Kidney capillary endothelial cell (primary cell): ENCODE data around the gene HOXC5.

Source experiments
- DNase-seq: peaks from one replicate; pipeline ENCODE4 v3.0.0-alpha.2; 2018; ENCODE audit warnings: low spot score

The HOXC5 gene

DNA sequence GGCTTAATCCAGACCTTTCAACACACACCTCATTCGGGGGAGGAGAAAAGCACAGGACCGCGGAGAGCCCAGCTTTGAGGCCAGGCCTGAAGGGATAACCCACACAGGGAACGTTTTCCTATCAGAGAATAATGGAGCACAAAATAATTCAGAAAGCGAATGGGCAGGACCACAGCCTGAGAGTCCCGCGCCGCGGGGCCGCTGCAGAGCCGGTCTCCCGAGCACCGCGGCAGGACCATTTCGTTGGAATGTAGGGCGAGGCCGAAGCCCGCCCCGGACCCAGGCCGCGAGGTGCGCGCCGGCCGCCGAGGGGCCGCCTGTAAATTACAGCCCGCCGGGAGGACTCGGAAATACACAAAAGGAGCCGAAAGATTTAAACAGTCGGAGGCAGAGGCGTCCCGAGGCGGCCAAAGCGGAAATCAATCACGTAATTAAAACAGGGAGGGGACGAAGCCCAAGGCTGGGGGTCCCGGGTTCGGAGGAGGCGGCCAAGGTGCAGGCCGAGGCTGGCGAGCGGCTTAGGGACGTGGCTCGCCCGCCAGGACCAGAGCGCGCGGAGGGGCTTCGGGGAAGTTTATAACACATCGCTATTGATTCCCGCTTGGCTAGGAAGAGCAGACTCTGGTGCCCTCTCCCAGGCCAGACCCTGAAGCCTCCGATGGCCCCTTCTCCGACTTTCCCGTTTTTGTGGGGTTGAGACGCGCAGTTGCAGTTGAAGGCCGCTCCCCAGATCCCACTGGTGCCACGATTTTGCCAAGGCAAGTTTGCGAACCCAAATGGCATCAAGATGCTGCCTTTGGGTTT is 14.5 kb downstream of the HOXC5 start:
- DNase-seq, result no peak

DNA sequence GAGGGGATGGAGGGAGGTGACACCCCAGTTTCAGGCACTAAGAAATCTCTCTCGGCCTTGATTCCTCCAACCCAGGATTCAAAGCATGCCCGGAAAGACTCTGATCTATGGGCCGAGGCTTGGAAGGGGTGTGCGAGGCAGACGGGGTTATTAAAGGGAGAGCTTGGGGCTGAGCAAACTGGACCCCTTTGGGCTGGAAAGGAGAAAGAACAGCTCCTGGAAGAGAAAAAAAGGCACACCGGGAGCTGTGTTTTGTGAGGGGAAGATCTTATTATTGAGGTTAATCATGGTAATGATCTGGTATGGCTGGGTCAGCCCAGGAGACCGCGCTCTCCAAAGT is 15.1 kb downstream of the HOXC5 start:
- no peak for DNase-seq

DNA sequence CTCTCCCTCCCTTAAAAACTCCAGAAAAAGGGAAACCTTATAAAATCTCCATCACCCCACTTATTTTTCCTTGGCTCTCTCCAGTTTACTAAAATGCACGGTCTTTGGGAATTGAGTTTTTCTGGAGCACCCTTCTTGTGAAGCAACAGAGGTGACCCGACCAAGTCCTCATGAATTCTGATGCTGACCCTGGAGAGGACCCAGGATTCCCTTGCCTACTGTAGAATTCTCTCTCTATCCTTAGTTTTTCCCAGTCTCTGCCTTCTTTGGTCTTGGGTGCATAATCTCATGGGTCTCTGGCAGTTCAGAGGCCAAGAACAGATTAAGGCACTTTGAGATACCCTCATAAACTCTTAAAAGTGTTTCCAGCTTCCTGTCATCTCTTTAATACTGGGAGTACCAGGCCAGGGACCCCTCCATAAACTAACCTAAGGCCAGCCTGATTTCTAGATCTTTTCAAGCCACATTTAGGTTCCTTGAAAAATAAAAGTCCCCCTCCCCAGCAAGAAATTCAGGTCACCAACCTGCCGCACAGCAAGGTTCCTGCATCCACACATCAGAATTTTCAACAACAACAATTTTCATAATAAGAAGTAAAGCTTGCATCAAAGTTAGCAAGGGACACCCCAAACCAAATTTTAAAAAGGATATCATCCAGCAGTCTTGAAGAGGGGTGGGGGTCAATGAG is 15.7 kb downstream of the HOXC5 start:
- no peak for DNase-seq

DNA sequence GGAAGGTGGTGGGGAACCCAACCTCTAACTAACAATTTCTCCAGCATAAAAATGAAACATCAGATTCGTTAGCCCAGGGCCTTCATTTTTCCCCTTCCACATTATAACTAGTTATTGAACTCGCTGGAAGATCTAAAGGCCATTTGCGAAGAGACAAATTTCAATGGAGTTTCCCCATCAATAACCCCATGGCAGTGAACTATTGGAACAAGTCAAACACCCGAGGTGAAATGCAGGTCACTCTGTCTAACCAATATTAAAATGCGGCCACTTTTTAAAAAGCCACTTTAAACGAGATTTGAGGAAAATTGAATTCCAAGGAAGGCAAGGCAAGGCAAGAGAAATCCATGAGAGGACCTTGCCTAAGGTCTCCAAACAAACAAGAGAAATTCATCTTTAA is 16.3 kb downstream of the HOXC5 start:
- DNase-seq, result no peak

- no peak for DNase-seq
Measured at GRCh38 chr12:54050482-54050810, 17.6 kb downstream of the HOXC5 start.

DNA sequence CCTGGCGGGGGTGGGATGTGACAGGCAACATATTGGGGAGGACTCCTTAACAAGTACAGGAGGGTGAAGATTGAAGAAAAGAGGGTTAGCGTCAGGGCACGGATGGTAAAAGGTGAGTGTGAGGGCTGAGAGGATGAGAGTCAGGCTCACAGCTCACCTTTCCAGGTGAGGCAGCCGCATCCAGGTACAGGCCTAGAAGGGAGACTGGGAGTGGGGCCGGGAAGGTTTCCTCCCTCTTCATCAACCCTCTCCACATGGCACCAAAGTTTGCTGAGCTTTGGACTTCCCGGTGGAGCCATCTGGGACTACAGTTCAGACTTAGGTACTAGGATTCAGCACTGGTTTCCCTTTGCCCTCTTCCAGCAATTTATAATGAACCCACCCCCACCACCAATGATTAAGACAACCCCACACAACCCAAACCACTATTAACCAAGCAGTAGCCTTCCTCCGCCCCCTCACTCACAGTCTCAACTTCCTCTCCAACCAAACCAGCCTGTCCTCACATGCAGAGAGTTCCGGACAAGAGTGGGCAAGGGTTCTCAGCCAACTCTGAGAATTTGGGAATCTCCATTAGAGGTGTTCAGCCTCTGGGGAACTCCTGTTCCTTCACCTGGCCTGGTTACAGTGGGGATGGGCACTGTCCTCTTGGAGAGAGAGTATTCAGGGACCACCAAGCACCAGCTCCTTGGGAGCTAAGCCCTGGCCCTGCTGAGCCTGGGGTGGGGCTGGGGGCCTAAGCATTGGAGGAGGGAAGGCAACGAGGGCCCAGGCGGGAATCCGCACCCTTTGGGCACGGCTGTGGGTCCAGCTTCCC is 18.4 kb downstream of the HOXC5 start:
- DNase-seq, result no peak

DNA sequence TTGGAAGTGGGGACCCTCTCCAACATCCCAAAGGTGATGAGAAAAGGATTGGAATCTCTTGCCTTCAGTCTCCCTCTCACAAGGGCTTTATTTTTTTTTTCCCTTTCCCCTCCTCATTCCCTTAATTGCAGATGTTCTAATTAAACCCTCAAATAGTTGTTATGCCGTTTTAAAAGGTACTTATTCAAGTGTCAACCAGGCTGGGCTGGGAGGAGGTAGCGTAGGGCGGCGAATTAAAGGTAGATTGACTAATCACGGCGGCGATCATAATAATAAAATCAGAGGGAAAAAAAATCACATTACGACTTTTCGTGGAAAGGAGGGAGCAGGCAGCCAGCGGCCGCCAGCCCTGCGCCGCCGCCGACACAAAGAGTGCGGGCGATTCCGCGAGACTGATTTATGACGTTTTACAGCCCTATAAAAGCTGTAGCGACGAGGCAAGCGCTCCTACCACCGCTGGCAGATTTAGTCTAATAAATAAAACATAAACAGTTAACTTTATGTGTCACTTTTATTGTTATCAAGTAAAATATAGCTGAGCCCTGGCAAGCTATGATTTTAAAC is 19.1 kb downstream of the HOXC5 start:
- no peak for DNase-seq

GRCh38 chr12:54052438-54053002 is 19.7 kb downstream of the HOXC5 start:
- DNase-seq, result no peak

- DNase-seq, result no peak
Measured at GRCh38 chr12:54053003-54053750, 20.3 kb downstream of the HOXC5 start.

GRCh38 chr12:54053751-54054741 is 21.2 kb downstream of the HOXC5 start, which contains the start of gene HOXC4:
TSS of gene HOXC4 (plus strand) at chr12:54053835. CDS start at chr12:54053923, 88 bp downstream.
- no peak for DNase-seq

- no peak for DNase-seq
Measured at GRCh38 chr12:54054742-54055194, 21.9 kb downstream of the HOXC5 start.

DNA sequence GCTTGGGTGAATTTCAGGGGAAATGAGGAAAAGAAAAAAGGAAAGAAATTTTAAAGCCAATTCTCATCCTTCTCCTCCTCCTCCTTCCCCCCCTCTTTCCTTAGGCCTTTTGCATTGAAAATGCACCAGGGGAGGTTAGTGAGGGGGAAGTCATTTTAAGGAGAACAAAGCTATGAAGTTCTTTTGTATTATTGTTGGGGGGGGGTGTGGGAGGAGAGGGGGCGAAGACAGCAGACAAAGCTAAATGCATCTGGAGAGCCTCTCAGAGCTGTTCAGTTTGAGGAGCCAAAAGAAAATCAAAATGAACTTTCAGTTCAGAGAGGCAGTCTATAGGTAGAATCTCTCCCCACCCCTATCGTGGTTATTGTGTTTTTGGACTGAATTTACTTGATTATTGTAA is 22.7 kb downstream of the HOXC5 start:
- no peak for DNase-seq

GRCh38 chr12:54056110-54056509 is 23.3 kb downstream of the HOXC5 start:
- no peak for DNase-seq

DNA sequence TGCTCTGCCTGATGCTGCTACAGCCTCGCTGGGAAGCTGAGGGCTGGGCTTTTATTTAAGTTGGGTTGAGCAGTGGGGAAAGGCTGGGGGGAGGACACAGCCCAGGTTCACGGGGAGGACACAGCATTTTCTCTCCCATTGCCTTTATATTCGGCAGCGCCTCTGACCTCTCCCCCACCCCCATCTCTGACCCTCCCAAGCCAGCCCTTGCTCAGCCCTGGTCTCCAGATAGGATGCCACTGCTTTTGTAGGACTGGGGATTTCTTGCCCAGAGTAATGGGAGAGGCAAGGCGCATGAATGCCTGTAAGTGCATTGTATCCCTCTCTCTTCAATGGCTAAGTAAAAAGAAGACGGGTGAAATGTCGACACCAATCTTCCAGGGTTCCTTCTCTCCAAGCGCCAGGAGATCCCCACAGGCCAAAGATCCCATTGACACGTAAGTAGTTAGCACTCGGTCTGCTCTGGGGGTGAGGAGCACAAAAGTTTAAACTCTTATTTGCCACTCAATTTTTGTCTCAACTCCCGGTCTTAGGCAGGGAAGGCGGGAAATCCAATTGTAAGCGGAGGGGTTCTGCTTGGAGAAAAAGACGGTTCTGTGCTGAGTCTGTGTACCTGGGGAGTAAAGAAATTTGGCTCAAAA is 25.4 kb downstream of the HOXC5 start:
- DNase-seq, result no peak

GRCh38 chr12:54059668-54060067 is 26.8 kb downstream of the HOXC5 start:
- no peak for DNase-seq

- DNase-seq, result no peak
Measured at GRCh38 chr12:54060174-54060974, 27.5 kb downstream of the HOXC5 start.

DNA sequence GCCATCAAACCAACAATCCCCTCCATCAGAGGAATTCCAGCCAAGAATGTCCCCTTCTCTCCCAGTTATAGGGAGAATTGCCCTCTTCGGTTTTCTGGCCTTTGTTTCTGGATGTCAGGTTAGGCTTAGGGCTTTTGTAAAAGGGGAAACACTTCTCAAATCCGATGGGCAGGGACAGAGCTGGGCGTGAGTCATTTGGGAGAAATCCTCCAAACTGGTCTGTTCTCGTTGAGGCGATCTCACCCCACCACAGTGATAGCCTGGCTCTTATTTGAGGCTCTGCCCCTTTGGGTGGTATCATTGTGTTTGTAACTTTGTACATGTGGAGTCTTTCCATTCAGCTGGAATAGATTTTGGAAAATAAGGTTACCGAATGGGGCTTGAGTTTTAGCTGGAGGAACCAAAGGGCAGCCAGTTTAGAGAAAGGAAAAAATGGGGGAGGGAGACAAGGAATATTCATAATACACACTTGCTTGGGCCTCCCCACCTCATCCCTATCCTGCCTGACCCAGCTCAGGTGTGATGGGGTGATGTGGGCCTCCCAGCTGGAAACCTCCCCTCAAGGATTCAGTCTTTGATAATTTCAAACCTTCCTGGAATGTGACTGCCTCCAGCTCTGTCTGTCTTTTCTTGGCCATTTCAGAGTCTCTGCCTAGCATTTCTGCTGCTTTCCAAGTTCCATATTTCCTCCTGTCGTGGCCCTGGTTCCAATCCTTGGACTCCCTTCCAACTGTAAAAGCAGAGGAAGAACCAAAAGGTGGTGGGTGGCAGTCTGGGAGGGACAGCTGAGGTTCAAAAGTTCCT is 28.3 kb downstream of the HOXC5 start:
- DNase-seq, result no peak

DNA sequence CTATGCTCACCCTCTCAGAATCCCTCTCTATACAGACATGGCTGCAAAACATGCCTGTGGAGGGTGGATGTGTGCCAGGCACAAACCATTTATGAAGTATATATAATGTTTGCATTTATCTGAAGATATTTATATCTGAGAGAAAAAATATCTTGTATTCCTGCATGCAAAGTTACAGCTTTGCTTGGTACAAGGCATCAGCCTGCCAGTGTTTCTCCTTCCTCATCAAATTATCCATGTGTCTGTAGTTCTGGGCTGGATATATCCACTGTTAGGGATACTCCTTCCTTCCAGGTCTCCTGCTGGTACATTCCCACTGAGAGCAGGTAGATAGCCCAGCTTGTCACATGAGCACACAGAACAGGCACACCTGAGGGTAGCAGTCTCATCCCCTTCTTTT is 32.8 kb downstream of the HOXC5 start:
- DNase-seq, result no peak
